Astrocyte of the cerebellum (primary cell): Measurements from ENCODE around the gene KANSL2.

ENCODE experiments used
- DNase-seq: peaks from one replicate; pipeline ENCODE4 v3.0.0-alpha.2; 2011; ENCODE audit warnings: low read depth
- H3K4me3 ChIP-seq: 2 replicates; pipeline ENCODE4 v1.5.1; 2011; ENCODE audit warnings: mild to moderate bottlenecking, low read depth, low read length, moderate library complexity
- CTCF ChIP-seq: IDR thresholded peaks from 2 replicates; pipeline ENCODE4 v1.5.1; 2012; ENCODE audit warnings: low read length, low read depth, moderate library complexity, mild to moderate bottlenecking; ENCODE audit errors: missing control alignments
- in situ Hi-C: cut with HindIII; loops from 2 replicates; pipeline ENCODE4 v1.10.0; 2017; ENCODE audit warnings: low sequenced_read_pairs

KANSL2 gene

DNA sequence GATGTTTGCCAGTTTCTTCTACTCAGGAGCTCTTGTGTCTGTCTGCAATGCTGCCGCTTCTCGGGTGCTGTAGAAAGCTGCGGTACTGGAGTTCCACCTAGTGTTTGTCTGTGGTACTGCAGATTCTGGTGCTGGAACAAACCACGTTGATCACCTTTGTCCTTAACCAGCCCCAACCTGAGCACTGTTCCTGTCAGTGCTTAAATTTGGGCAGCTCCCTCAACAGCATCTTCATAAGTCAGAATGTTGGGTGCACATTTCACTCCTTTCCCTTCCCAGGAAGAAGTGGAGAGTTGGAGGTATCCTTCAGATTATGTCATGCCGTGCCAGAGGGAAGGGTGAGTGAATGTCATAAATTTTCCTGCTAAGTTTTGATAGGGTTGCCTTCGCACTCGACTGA is 63.5 kb downstream of the KANSL2 start:
- no peak overlapping the region for H3K4me3 ChIP-seq
- DNase-seq: peak; percentile 61
- TF ChIP-seq CTCF: peak; percentile 99
- in situ Hi-C loops: no loop called here

DNA sequence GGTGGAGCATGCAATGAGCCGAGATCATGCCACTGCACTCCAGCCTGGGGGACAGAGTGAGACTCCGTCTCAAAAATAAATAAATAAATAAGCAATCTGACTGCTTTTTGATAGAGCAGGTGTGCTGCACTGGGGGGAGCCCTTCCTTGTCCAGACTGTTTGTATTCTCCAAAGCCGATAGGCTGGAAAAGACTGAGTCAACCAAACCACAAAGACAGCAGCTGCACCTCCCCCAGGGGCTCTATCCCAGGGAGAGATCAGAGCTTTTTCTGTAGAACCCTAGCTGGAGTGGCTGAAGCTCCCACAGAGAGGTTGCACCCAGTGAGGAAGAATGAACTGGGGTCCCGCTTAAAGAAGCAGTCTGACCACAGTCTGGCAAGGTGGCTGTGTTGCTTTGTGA is 66.4 kb downstream of the KANSL2 start:
- in situ Hi-C loops: no loop called here
- no peak for TF ChIP-seq CTCF
- no peak overlapping the region for H3K4me3 ChIP-seq
- DNase-seq: no peak

GRCh38 chr12:48613321-48613720 is 68.7 kb downstream of the KANSL2 start:
- DNase-seq: no peak
- H3K4me3 ChIP-seq: no peak overlapping the region
- TF ChIP-seq CTCF: no peak
- in situ Hi-C loops: no loop called here
